Mesenchymal stem cell (in vitro differentiated cells and primary cell): ENCODE data around the gene CFAP100.
A peak's percentile ranks its signal among the peaks of the same experiment; 100 is the strongest.

Experiments used
- DNase-seq: peaks from one replicate; pipeline ENCODE4 v3.0.0-alpha.2; 2013
- H2AFZ ChIP-seq: one replicate; pipeline ENCODE4 v1.6.1; 2013; ENCODE audit warnings: low read depth, mild to moderate bottlenecking, control low read depth, inconsistent platforms, low read length, moderate library complexity
- H2AK5ac ChIP-seq: 2 replicates; pipeline ENCODE4 v1.6.1; 2013; ENCODE audit warnings: low read length, moderate library complexity, mild to moderate bottlenecking, inconsistent platforms; ENCODE audit not compliant: severe bottlenecking
- H2BK120ac ChIP-seq: one replicate; pipeline ENCODE4 v1.6.1; 2013; ENCODE audit warnings: low read depth, mild to moderate bottlenecking, inconsistent platforms, low read length, moderate library complexity
- H2BK12ac ChIP-seq, 2 experiments: one replicate each; pipeline ENCODE4 v1.6.1; 2013; ENCODE audit warnings: inconsistent platforms in 2 of 2, low read length in 2 of 2, mild to moderate bottlenecking in 2 of 2, moderate library complexity in 2 of 2, control low read depth in 1 of 2
- H2BK15ac ChIP-seq: one replicate; pipeline ENCODE4 v1.6.1; 2013; ENCODE audit warnings: mild to moderate bottlenecking, low read depth, inconsistent platforms; ENCODE audit not compliant: poor library complexity, severe bottlenecking
- H2BK5ac ChIP-seq: 2 replicates; pipeline ENCODE4 v1.6.1; 2013; ENCODE audit warnings: low read depth, mild to moderate bottlenecking, low read length, control low read depth, inconsistent platforms; ENCODE audit not compliant: poor library complexity, severe bottlenecking
- H3K14ac ChIP-seq, 2 experiments: one replicate each; pipeline ENCODE4 v1.6.1; 2013; ENCODE audit warnings: inconsistent platforms in 2 of 2, low read length in 2 of 2, control low read depth in 1 of 2, mild to moderate bottlenecking in 1 of 2, moderate library complexity in 1 of 2
- H3K18ac ChIP-seq, 2 experiments: one replicate each; pipeline ENCODE4 v1.6.1; 2013; ENCODE audit warnings: inconsistent platforms in 2 of 2, low read length in 2 of 2, control low read depth in 1 of 2, low read depth in 1 of 2, mild to moderate bottlenecking in 1 of 2
- H3K23ac ChIP-seq, 2 experiments: one replicate each; pipeline ENCODE4 v1.6.1; 2013; ENCODE audit warnings: inconsistent platforms in 2 of 2, low read length in 2 of 2, mild to moderate bottlenecking in 2 of 2, moderate library complexity in 2 of 2, control low read depth in 1 of 2
- H3K27ac ChIP-seq: 2 replicates; pipeline ENCODE4 v1.5.1; 2013; ENCODE audit warnings: mild to moderate bottlenecking, moderate library complexity, low read length, control low read depth, inconsistent platforms; ENCODE audit not compliant: poor library complexity, severe bottlenecking
- H3K27me3 ChIP-seq, 2 experiments: 2 replicates each; pipeline versions ENCODE4 v1.6.1 to v1.7.0; 2013; ENCODE audit warnings: low read length in 2 of 2, mild to moderate bottlenecking in 2 of 2, moderate library complexity in 2 of 2, control low read depth in 1 of 2, inconsistent platforms in 1 of 2; ENCODE audit not compliant: control insufficient read depth in 1 of 2, insufficient read depth in 1 of 2
- H3K36me3 ChIP-seq, 2 experiments: 2 replicates each; pipeline versions ENCODE4 v1.6.1 to v1.7.0; 2013; ENCODE audit warnings: low read length in 2 of 2, control low read depth in 1 of 2, inconsistent platforms in 1 of 2, low read depth in 1 of 2, mild to moderate bottlenecking in 1 of 2; ENCODE audit not compliant: insufficient read depth in 2 of 2, control insufficient read depth in 1 of 2
- H3K4ac ChIP-seq, 2 experiments: one replicate each; pipeline ENCODE4 v1.6.1; 2013; ENCODE audit warnings: inconsistent platforms in 2 of 2, low read length in 2 of 2, mild to moderate bottlenecking in 2 of 2, moderate library complexity in 2 of 2, control low read depth in 1 of 2, low read depth in 1 of 2
- H3K4me1 ChIP-seq: 2 replicates; pipeline ENCODE4 v1.6.1; 2013; ENCODE audit warnings: low read depth, low read length, control low read depth; ENCODE audit not compliant: control insufficient read depth, insufficient read depth
- H3K4me2 ChIP-seq: 2 replicates; pipeline ENCODE4 v1.6.1; 2013; ENCODE audit warnings: low read length, mild to moderate bottlenecking, inconsistent platforms; ENCODE audit not compliant: poor library complexity, severe bottlenecking
- H3K4me3 ChIP-seq, 2 experiments: 2 replicates each; pipeline versions ENCODE4 v1.5.1 to v1.7.0; 2013; ENCODE audit warnings: low read length in 2 of 2, mild to moderate bottlenecking in 2 of 2, control low read depth in 1 of 2, low read depth in 1 of 2; ENCODE audit not compliant: insufficient read depth in 1 of 2
- H3K79me1 ChIP-seq: replicated peaks from 2 replicates; pipeline ENCODE4 v1.6.1; 2013; ENCODE audit warnings: mild to moderate bottlenecking, control low read depth, low read length, inconsistent platforms; ENCODE audit not compliant: poor library complexity, severe bottlenecking
- H3K9ac ChIP-seq: 2 replicates; pipeline ENCODE4 v1.7.0; 2013; ENCODE audit warnings: mild to moderate bottlenecking, low read length, moderate library complexity
- H3K9me3 ChIP-seq: 2 replicates; pipeline ENCODE4 v1.7.0; 2013; ENCODE audit warnings: mild to moderate bottlenecking, low read length; ENCODE audit not compliant: control insufficient read depth
- H4K8ac ChIP-seq: one replicate; pipeline ENCODE4 v1.6.1; 2013; ENCODE audit warnings: inconsistent platforms, mild to moderate bottlenecking, low read length, moderate library complexity
- H4K91ac ChIP-seq: one replicate; pipeline ENCODE4 v1.6.1; 2013; ENCODE audit warnings: mild to moderate bottlenecking, low read length, inconsistent platforms
- WGBS: methylation state at CpG from one replicate; pipeline ENCODE4 v1.1.7; 2013; ENCODE audit warnings: mixed read lengths; 5-methylcytosine and 5-hydroxymethylcytosine counted together

CFAP100 gene

GRCh38 chr3:126407412-126408044, 12.8 kb downstream of the CFAP100 start:
- no peak for DNase-seq
- no peak overlapping the region for H2AFZ ChIP-seq
- no peak overlapping the region for H3K9ac ChIP-seq
- no peak overlapping the region for H3K27ac ChIP-seq
- no peak overlapping the region for H2BK5ac ChIP-seq
- H3K4me2 ChIP-seq = no peak overlapping the region
- no peak overlapping the region for H3K18ac ChIP-seq
- no peak overlapping the region for H2AK5ac ChIP-seq
- H3K23ac ChIP-seq = no peak overlapping the region
- no peak overlapping the region for H3K14ac ChIP-seq
- H3K4ac ChIP-seq = no peak overlapping the region
- H2BK15ac ChIP-seq = no peak overlapping the region
- 60% methylated on average over 5 of the region's 5 CpGs for WGBS
- peaks cover 3% of the 10 kb centered on the region for H3K4me1 ChIP-seq
- H3K27me3 ChIP-seq = peaks cover 16 to 70% of the 10 kb centered on the region in 2 experiments
- no peaks in the 10 kb centered on the region for H3K9me3 ChIP-seq
- H3K79me1 ChIP-seq = no peaks in the 10 kb centered on the region
- no peaks in the 10 kb centered on the region for H3K36me3 ChIP-seq
- peak overlapping the region; percentile 55 for H4K8ac ChIP-seq
- no peak overlapping the region for H2BK120ac ChIP-seq
- H2BK12ac ChIP-seq = no peak overlapping the region
- H4K91ac ChIP-seq = no peak overlapping the region
- no peak overlapping the region for H3K4me3 ChIP-seq

GRCh38 chr3:126408099-126408498, 13.4 kb downstream of the CFAP100 start:
- no peak overlapping the region for H3K4me2 ChIP-seq
- no peak overlapping the region for H3K4me3 ChIP-seq
- no peaks in the 10 kb centered on the region for H3K4me1 ChIP-seq
- H3K36me3 ChIP-seq = no peaks in the 10 kb centered on the region
- no peaks in the 10 kb centered on the region for H3K9me3 ChIP-seq
- H3K79me1 ChIP-seq = no peaks in the 10 kb centered on the region
- H3K23ac ChIP-seq = no peak overlapping the region
- no peak overlapping the region for H4K91ac ChIP-seq
- no peak for DNase-seq
- H2BK120ac ChIP-seq = no peak overlapping the region
- no peak overlapping the region for H2BK15ac ChIP-seq
- no peak overlapping the region for H4K8ac ChIP-seq
- no peak overlapping the region for H2BK12ac ChIP-seq
- H2BK5ac ChIP-seq = no peak overlapping the region
- no peak overlapping the region for H3K4ac ChIP-seq
- peaks cover 22 to 71% of the 10 kb centered on the region in 2 experiments for H3K27me3 ChIP-seq
- no peak overlapping the region for H2AK5ac ChIP-seq
- H3K27ac ChIP-seq = no peak overlapping the region
- H3K9ac ChIP-seq = no peak overlapping the region
- no peak overlapping the region for H3K18ac ChIP-seq
- 84% methylated on average over 5 of the region's 5 CpGs for WGBS
- H2AFZ ChIP-seq = no peak overlapping the region
- H3K14ac ChIP-seq = no peak overlapping the region

DNA sequence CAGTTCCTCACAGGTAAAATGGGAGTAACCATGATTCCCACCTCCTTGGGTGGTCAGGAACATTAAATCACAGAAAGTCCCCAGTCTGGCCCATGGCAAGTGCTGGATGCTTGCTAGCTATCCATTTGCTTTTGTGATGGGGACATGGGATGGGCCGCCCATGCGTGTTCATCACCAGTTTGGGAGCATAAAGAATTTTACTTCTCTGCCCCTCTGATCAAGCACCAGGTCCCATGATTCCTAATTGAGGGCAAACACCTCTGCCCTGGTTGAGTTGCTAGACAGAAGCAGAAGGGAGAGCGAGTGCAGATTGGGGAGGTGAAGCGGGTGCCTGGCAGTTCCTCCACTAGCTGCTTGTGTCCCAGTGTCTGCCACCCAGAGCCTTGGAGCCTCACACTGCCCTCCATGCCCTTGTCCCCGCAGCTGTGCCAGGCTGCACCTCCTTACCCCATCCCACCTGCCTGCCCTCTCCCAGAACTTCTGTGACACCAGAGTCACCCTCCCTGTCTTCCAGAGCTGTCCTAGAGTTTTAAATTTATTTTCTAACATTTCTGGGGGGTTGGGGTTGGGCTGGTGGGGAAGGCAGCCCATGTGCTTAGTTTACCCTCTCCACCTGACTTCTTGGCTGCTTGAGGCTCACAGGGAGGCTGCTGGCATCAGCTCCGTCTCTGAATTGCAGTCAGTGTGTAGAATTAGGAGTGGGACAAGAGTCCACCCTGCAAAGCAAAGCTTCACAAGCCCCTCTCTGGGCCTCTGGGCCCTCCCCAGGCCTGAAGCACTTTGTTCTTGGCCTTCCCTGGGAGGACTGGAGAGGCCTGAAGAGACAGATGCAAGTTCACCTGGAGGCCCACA, 18.4 kb downstream of the CFAP100 start:
- H3K27ac ChIP-seq = no peak overlapping the region
- H3K4me2 ChIP-seq = no peak overlapping the region
- no peak overlapping the region for H4K8ac ChIP-seq
- no peak overlapping the region for H2AK5ac ChIP-seq
- DNase-seq = no peak
- H2BK12ac ChIP-seq = no peak overlapping the region
- no peak overlapping the region for H2BK120ac ChIP-seq
- H3K79me1 ChIP-seq = no peaks in the 10 kb centered on the region
- WGBS = 94% methylated on average over 6 of the region's 6 CpGs
- no peak overlapping the region for H2AFZ ChIP-seq
- H2BK15ac ChIP-seq = no peak overlapping the region
- no peak overlapping the region for H3K18ac ChIP-seq
- no peak overlapping the region for H3K23ac ChIP-seq
- H3K4me3 ChIP-seq = peak overlapping the region in 1 of 2 experiments; percentile 29
- peaks cover 20 to 86% of the 10 kb centered on the region in 2 experiments for H3K27me3 ChIP-seq
- H3K9me3 ChIP-seq = no peaks in the 10 kb centered on the region
- no peaks in the 10 kb centered on the region for H3K36me3 ChIP-seq
- no peak overlapping the region for H3K9ac ChIP-seq
- no peak overlapping the region for H2BK5ac ChIP-seq
- H3K14ac ChIP-seq = no peak overlapping the region
- H3K4ac ChIP-seq = no peak overlapping the region
- H4K91ac ChIP-seq = peak overlapping the region; percentile 11
- no peaks in the 10 kb centered on the region for H3K4me1 ChIP-seq

DNA sequence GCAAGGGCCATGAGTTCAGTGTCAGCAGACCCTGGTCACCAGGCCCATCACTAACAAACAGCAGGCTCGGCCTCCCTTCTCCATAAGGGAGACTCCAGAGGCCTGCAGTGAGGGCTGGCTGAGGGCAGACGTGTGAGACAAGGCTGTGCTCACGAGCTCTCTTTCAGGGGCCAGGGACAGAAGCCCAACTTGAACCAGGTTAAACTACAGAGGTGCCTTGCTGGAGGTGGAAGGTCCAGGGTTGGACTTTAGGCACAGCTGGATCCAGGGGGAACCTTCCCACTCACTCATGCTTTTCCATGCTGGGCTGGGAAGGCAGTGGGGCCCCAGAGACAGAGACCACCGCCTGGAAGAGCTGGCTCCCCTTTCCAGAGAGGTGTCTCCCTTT, 19.0 kb downstream of the CFAP100 start:
- no peak for DNase-seq
- H2AK5ac ChIP-seq = no peak overlapping the region
- no peak overlapping the region for H2BK5ac ChIP-seq
- H3K18ac ChIP-seq = no peak overlapping the region
- no peak overlapping the region for H4K8ac ChIP-seq
- no peaks in the 10 kb centered on the region for H3K36me3 ChIP-seq
- no peak overlapping the region for H3K14ac ChIP-seq
- 55% methylated on average over 4 of the region's 4 CpGs for WGBS
- H3K27me3 ChIP-seq = peaks cover 20 to 86% of the 10 kb centered on the region in 2 experiments
- no peak overlapping the region for H2AFZ ChIP-seq
- H2BK12ac ChIP-seq = no peak overlapping the region
- no peak overlapping the region for H3K4me2 ChIP-seq
- no peak overlapping the region for H2BK15ac ChIP-seq
- H3K79me1 ChIP-seq = no peaks in the 10 kb centered on the region
- no peak overlapping the region for H4K91ac ChIP-seq
- H3K4me1 ChIP-seq = no peaks in the 10 kb centered on the region
- H3K4ac ChIP-seq = no peak overlapping the region
- H3K27ac ChIP-seq = no peak overlapping the region
- H3K23ac ChIP-seq = no peak overlapping the region
- H3K9me3 ChIP-seq = no peaks in the 10 kb centered on the region
- peak overlapping the region in 1 of 2 experiments; percentile 29 for H3K4me3 ChIP-seq
- no peak overlapping the region for H2BK120ac ChIP-seq
- no peak overlapping the region for H3K9ac ChIP-seq
